ENCODE results near the gene CARMIL1.

Gene CARMIL1

GRCh38 chr6:25602674-25602982 lies 323.5 kb downstream of the CARMIL1 start:
- no peak for DNase-seq (ENCODE audit: low read depth in 3 of 3, low spot score in 1 of 3)

GRCh38 chr6:25603251-25603650 lies 324.1 kb downstream of the CARMIL1 start:
- no peak for DNase-seq (ENCODE audit: low read depth in 3 of 3, low spot score in 1 of 3)

GRCh38 chr6:25606151-25606550 lies 327.0 kb downstream of the CARMIL1 start:
- DNase-seq (ENCODE audit: low read depth in 3 of 3, low spot score in 1 of 3) = no peak

- no peak for DNase-seq (ENCODE audit: low read depth in 3 of 3, low spot score in 1 of 3)
These were observed 329.5 kb downstream of the CARMIL1 start for GRCh38 chr6:25608558-25609174.

- no peak for DNase-seq (ENCODE audit: low read depth in 3 of 3, low spot score in 1 of 3)
These were observed 333.5 kb downstream of the CARMIL1 start for GRCh38 chr6:25612666-25613065.

GRCh38 chr6:25613415-25613814 lies 334.2 kb downstream of the CARMIL1 start:
- no peak for DNase-seq (ENCODE audit: low read depth in 3 of 3, low spot score in 1 of 3)

- DNase-seq (ENCODE audit: low read depth in 3 of 3, low spot score in 1 of 3) = no peak
These were observed 334.9 kb downstream of the CARMIL1 start for GRCh38 chr6:25614052-25614451.

GRCh38 chr6:25615471-25615870 lies 336.3 kb downstream of the CARMIL1 start:
- DNase-seq (ENCODE audit: low read depth in 3 of 3, low spot score in 1 of 3) = no peak

GRCh38 chr6:25617997-25618396 lies 338.8 kb downstream of the CARMIL1 start:
- no peak for DNase-seq (ENCODE audit: low read depth in 3 of 3, low spot score in 1 of 3)

GRCh38 chr6:25619217-25619616 lies 340.0 kb downstream of the CARMIL1 start:
- no peak for DNase-seq (ENCODE audit: low read depth in 3 of 3, low spot score in 1 of 3)

GRCh38 chr6:25620391-25620790 lies 341.2 kb downstream of the CARMIL1 start:
- no peak for DNase-seq (ENCODE audit: low read depth in 3 of 3, low spot score in 1 of 3)

- DNase-seq (ENCODE audit: low read depth in 3 of 3, low spot score in 1 of 3) = no peak
These were observed 343.9 kb downstream of the CARMIL1 start for GRCh38 chr6:25623065-25623464.

GRCh38 chr6:25623879-25624278 lies 344.7 kb downstream of the CARMIL1 start:
- no peak for DNase-seq (ENCODE audit: low read depth in 3 of 3, low spot score in 1 of 3)

GRCh38 chr6:25627001-25627400 lies 347.8 kb downstream of the CARMIL1 start:
- no peak for DNase-seq (ENCODE audit: low read depth in 3 of 3, low spot score in 1 of 3)

- no peak for DNase-seq (ENCODE audit: low read depth in 3 of 3, low spot score in 1 of 3)
These were observed 349.5 kb downstream of the CARMIL1 start for GRCh38 chr6:25628471-25629197.

- DNase-seq (ENCODE audit: low read depth in 3 of 3, low spot score in 1 of 3) = no peak
These were observed 350.0 kb downstream of the CARMIL1 start for GRCh38 chr6:25629198-25629576.

- no peak for DNase-seq (ENCODE audit: low read depth in 3 of 3, low spot score in 1 of 3)
These were observed 351.5 kb downstream of the CARMIL1 start for GRCh38 chr6:25630508-25631278.

- no peak for DNase-seq (ENCODE audit: low read depth in 3 of 3, low spot score in 1 of 3)
These were observed 356.7 kb downstream of the CARMIL1 start for GRCh38 chr6:25635886-25636317.

- DNase-seq (ENCODE audit: low read depth in 3 of 3, low spot score in 1 of 3) = no peak
These were observed 358.0 kb downstream of the CARMIL1 start for GRCh38 chr6:25637211-25637610.

- no peak for DNase-seq (ENCODE audit: low read depth in 3 of 3, low spot score in 1 of 3)
These were observed 358.8 kb downstream of the CARMIL1 start for GRCh38 chr6:25637960-25638434.

GRCh38 chr6:25639653-25640052 lies 360.5 kb downstream of the CARMIL1 start:
- DNase-seq (ENCODE audit: low read depth in 3 of 3, low spot score in 1 of 3) = no peak

GRCh38 chr6:25640446-25640845 lies 361.3 kb downstream of the CARMIL1 start:
- DNase-seq (ENCODE audit: low read depth in 3 of 3, low spot score in 1 of 3) = no peak
